Suppressor macrophage treated with lipopolysaccharide for 1 hour (primary cell): ENCODE results near the gene HIVEP2.

ENCODE experiments used
- DNase-seq, 3 donors: peaks; one replicate each; pipeline ENCODE4 v3.0.0-alpha.2; 2020 to 2022

Gene HIVEP2

DNA sequence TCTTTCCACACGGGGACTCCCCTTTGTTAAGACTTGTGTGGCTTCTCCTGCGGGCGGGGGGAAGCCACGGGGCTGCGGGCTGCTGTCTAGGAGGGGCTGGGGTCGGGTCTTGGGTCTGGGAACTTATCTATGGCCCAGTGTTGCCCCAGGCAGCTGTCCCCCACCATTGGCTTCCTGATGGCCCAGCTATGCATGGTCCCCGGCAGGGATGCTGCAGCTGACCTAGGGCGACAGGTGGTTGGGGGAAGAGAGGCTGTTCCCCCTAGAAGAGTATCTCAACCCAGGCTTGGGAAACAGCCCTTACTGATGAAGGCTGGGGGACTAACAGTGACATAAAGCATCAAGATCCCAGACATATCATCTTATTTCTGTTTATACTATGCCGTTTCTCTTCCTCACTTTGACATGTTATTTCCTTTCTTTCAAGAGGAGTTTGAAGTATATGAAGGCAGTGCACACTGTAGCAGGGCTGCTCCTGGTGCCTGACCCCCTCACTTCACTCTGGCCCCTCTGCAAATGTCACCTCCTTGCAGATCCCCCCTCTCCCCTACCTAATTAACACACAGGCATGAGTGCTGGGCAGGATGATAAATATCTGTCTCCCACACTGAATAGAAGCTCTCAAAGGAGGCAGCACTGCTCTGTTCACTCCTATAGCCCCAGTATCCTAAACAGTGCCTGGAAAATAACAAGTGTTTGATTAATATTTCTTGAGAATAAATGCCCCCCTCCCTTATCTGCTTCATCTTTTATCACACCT is 87.0 kb downstream of the HIVEP2 start:
- DNase-seq, result no peak

DNA sequence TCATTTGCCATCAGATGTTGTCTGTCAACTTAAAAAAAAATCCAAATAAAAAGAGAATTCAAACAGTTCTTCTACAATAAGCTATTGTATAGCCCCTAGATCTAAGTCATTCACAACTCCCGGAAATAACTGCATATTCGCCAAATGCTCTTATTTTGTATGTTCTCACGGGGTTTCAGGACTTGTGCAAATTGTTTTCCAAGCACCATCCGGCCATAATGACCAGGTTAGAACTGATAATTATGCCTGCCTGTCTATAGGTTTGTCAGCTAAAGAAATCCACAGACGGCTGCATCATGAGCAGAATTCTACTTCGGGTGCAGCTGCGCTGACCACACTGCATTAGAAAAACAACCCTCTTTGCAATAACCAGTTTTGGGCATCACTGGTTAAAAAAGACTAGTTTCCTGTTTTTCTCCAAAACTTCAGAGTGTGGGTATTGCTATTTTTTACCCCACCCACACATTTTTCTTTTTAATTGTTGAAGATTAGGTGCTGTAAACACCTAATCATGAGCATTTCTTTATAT is 87.7 kb downstream of the HIVEP2 start:
- no peak for DNase-seq

DNA sequence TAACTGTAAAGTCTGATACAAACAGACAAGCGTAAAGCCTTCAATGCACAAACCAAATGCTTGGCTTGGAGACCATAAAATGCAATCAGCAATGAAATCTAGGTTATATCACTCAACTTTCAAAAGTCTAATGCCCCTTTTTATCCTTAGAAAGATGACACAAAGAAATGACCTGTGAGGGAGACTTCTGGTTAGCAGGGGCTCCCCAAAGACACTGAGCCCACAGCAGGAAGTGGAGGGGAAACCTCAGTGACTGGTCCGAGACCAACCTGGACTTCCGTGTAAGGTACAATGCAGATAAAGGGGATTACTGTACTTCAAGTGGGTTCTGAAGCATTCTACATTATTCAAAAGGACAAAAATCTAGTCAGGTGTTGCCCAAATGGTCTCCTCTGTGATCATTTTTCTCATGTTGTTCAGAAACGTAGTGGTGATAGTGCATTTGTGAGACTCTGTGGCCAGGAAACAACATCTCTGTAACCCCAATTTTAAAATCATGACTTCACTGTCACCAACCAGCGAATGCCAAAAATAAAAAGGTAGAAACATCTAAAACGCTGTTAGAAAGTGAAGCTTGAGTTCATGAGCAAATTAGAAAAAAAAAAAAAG is 88.2 kb downstream of the HIVEP2 start:
- DNase-seq, result no peak

DNA sequence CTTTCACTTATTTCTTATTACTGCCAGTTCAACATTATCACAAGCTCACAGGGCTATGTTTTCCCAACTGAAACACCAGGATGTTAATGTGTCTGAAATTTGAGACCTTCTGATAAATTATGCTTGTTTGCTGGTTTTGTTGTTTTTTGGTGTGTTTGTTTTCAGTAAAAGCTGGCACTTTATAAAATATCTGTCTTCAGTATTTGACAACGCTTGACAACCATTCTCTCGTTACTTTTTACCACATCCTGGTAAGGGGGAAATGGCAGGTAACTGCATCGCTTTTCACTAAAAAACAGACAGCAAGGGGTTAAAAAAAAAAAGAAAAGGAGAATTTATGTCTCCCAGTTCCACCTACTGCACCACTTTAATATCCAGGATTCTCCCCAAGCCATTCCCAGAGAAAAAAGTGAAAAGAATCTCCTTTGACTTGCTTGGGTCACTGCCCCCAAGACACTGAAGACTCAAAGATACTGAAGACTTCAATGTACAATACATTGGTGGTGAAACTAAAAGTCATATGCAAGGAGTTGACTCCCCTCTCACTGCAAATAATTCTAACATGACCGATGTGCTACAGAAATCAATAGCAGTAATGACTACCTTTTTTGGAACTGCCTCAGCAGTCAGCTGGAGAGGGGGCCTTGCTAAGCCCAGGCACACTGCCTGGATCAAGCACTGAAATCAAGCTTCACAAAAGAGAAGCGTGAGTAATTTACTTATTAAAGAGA is 88.9 kb downstream of the HIVEP2 start:
- no peak for DNase-seq

DNA sequence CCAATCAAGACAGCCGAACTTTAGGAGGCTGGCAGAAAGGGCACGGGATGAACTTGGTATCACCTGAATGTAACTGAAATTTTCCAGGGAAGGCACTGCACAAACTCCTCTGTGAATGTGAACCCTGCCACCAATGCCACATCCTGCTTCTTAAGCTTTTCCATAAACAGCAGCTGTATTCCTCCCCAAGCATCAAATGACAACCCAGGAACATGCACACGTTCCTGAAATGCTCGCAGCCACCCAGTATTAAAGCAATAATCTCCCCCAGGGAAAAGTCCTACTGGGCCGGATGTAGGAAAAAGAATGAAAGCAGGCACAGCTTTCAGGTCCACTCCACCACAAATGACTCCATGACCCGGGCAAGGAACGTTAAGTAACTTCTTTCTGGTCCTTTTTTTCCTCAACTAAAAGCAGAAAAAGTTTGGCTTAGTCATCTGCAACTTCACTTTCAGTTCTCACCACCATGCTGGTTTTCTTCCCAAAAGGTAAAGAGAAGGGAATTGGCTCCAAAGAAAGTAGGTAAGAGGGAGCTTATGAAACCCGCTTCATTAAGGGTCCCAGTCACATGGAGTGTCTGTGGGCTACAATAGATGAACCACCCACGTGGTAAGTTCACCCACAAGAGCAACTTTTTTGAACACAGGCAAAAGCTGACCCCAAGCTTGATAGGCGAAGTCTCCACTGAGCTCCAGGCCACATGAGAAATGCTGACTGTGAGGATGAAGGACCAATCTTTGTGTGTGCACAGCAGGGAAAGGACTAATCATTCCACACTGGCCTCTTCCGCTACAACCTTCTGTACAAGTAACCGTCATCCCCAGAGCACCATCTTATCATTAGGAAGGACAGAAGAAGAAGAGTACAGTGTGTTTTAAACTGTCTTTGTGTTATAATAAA is 90.1 kb downstream of the HIVEP2 start:
- peak; percentile 54 to 90 (median 70) for DNase-seq

DNA sequence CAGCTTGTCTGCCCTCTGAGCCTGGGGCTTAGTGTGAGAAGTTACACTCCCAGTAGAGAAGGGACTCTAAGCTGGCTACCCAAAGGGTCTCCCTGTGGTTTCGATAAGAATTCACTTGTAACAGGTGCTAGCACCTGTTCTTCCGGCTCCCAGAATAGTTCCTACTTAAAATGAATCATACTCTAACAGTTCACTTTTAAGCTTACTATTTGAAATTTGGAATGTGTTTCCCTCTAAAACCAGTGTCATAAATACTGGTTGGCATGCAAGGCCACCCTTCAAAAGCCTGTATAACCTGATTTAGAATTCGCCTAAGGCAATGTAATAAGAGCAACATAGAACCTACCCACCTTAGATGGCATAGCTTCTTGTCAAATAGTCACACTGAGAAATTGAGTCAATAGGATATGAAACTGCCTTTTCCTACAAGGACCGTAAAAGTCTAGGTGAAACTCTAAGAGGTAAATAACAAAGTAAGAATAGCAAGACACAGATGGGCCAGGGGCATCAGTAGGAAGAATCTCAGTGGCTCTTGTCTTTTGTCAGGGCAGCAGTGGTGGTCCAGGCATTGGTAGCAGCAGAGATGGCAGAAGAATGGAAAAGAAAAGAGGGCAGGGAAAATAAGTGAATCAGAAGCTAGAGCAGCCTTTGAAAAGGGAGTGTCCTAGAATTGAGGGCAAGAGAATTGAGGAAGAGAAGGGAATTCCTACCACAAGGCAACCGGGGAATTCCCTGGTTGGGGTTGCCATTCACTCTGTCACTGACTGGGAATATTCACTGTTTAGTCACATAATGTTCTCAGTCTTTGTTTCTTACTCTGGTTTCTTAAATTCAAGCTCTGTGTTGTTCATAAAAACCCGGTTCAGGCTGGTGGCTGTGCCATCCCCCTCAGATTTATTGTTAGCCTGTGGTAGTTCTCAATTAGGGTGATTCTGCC is 91.5 kb downstream of the HIVEP2 start:
- peak; percentile 87 to 96 (median 91) for DNase-seq

DNA sequence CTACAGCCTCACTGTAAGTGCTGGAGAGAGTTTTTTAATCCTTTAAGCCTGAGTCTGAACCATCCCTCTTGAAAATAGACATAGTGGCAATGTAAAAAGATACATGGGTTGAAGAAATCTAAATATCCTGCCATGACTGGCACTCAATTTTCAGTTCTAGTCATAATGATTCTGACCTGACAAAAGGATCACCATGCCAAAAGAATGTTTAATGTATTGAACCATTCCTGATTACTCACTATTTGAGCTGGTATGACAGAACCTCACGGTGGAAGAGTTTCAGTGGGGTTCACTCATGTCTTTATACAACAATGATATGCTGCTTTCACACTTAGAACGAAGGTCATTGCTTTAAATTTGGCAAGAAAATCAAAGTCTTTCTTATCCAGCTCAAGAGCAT is 93.4 kb downstream of the HIVEP2 start:
- no peak for DNase-seq

DNA sequence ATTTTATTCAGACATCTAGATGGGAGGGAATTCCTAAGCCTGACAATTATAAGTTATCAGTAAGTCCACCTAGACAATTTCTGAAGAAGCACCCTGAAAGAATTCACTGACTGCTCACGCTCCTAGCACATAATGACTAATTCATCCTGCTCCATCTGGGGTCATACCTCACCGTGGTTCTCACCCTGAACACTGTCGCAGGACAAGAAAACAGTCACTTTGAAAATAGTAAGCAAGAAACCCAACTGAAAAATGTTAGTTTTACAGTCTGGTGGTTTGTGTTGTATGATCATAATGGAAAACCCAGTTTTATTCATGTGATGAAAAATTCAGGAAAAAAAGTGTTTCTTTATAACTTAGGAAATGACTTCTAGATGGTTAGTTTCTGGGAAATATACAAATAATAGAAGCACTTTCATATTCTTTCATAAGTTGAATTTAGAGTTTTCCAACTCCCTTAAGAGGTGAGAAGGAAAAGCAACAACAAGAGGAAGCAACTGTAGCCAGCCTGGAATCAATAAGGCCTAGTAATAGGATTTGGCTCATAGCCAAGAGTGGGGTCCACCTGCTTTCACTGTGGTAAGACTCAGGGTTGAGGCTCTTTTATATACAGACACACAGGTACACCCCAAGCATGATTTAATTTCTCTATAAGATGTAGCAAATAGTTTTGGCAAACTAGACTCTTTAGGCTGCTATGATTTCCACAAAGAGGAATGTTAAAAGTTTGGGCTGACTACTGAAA is 94.1 kb downstream of the HIVEP2 start:
- peak; percentile 39 to 91 (median 61) for DNase-seq

DNA sequence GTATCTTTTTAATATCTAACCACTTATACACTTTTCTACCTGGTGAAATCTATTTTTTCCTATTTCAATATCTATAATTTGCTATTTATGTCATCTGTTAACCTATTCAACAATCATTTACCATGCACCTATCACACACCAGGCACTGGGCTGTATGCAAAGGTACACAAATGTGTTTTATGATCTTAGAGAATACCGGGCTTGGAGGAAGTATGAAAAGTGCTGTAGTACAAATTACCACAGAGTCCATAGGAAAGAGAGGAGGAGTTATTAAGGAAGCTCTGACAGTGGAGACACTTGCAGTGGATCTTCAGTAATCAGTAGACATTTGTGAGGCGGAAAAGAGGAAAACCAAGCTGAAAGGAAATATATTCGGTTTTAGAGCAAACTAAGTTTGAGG is 96.0 kb downstream of the HIVEP2 start:
- DNase-seq, result no peak

DNA sequence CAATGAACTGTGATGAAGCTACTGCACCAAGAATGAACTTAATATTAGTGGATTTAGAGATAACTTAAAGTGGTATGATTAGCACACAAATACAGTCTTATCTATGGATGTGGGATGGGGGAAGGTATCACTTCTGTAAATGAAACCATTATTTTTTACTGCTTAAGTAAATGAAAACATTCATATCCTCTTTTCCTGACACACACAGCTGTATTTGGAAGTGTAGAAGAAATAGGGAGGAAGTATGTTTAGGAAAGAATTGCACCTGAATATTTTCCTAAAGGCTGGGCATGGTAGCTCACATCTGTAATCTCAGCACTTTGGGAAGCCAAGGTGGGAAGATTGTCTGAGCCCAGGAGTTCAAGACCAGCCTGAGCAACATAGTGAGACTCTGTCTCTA is 96.8 kb downstream of the HIVEP2 start:
- no peak for DNase-seq

DNA sequence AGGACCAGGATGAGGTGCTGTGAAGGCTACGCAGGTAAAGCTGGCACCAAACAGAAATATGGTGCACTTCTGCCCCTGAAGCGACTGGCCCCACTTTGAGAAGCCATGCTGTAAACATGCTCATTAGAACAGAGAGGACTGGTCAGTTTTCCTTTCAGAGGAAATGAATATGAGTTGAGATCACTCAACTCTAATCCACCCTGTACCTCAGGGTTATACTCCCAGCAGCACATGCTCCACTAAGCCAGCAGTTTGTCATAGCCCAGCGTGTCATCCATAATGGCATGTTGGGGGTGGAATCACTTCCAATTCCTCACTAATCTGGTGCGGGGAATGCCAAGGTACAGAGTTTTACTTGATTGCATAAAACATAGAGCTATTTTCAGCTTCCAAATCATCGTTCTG is 98.1 kb downstream of the HIVEP2 start:
- peak; percentile 74 to 91 (median 77) for DNase-seq

DNA sequence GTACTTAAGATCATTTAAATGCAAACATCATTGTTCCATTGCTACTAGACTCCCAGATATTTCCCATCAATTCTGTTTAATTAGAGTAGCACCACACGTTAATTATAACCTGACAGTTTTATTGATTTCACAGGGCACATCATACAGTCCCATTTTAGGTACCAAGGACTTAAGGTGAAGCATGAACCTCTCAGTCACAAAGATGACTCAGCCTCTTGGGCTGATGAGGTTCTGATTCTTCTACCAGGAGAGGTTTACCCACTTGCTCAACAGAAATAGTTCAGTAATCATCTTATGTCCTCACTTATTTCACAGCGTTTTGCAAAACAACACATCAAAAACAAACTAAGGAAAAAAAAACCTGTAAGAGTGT is 98.5 kb downstream of the HIVEP2 start:
- no peak for DNase-seq

DNA sequence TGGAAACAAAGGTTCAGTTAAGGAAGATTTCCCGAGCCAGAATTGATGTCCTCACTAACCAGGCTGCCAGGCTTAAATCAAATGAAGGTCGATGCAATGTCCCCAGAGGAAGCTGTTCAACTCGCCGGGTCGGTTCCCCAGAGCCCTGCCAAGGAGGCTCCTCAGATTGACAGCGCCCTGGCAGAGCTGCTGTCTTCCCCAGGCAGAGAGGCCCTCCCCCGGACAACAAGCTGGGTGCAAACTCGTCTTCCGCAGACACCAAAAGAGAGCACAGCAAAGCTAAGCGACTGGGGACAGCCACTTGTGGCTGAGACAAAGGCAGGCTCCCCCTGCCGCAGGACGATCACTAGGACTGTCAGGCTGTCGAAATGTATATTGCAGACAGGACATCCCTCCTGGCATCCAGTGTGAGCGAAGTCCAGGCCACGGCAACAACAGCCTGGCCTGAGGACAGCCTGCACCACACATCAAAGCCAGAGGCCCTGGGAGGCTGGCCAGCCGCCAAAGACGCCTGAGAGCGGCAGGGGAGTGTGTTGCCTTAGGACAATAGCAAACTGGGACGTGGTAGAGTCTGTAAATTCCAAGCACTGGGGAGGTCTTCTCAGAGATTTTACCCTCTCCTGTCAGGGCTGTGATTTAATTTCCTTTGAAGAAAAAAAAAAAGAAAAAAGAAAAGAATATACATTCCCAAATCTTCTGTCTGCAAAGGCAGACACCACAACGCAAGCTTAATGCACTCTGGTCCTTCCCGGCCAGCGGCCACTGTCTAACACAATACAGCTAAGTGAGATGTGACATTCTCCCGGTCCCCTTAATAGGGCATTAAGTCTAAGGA is 99.1 kb downstream of the HIVEP2 start:
- DNase-seq, result no peak

DNA sequence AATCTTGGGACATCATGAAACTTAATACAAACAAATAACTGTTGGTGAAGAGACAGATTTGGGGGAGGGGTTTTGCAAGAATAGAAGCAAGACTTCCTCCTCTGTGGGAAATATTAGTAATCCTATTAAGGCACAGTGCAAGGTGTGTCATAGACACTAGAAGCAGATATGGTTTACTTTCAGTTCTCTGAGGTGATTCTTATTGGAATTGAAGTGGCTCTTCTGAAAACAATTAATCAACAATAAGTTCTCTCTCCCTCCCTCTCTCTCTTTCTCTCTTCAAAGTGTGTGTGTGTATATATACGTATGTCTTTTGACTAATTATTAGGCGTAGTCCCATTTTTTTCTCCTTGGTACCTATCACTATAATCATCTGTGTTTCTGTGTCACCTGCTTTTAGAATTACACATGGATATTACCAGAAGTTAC is 99.8 kb downstream of the HIVEP2 start:
- peak in 1 of 3 donors; percentile 65 for DNase-seq

DNA sequence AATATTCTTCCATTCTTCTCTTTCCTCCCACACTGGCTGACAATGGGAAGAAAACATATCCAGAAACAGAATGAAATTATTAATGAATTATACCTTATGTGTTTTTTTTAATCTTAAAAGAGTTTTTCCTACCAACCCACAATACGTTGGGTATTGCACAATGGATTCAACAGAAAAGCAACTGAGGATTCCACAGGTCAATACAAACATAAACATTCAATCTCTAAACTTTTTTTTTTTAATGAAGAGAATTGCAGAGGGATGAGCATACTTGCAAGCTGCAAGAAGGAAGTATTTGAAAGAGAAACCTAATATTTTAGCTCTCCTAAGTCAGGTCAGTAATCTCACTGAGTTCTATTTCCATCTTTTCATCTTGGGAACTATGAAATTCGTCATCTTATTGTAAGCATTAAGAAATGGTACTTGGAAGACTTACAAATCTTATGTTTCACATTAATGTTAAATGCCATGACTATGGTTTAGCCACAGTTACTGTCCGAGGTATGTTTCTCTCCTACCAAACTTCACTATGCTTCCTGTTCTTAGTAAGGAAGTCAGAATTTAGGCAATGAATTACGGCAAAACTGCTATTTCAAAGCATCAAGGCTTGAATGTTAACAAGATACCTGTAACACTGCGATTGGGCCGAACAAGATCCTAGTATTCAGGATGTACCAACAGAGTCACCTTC is 100.8 kb downstream of the HIVEP2 start:
- peak in 1 of 3 donors; percentile 72 for DNase-seq

DNA sequence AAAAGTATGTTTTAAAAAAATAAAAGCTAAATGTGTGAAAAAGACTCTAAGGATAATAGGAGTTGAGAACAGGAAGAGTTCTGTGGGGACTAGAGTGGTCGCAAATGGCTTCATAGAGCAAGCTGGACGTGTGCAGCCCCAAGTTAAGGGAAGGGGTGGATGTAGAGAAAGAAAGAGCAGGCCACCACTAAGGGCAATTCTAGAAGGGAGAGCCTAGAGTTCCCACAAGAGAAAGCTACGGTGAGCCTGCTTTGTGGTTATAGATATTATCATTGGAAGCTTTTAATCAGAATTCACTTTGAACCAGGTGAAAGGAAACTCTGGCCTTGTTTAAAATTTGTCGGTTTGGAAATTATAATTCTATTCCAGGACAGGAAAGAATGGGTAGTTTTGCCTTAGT is 101.6 kb downstream of the HIVEP2 start:
- no peak for DNase-seq

DNA sequence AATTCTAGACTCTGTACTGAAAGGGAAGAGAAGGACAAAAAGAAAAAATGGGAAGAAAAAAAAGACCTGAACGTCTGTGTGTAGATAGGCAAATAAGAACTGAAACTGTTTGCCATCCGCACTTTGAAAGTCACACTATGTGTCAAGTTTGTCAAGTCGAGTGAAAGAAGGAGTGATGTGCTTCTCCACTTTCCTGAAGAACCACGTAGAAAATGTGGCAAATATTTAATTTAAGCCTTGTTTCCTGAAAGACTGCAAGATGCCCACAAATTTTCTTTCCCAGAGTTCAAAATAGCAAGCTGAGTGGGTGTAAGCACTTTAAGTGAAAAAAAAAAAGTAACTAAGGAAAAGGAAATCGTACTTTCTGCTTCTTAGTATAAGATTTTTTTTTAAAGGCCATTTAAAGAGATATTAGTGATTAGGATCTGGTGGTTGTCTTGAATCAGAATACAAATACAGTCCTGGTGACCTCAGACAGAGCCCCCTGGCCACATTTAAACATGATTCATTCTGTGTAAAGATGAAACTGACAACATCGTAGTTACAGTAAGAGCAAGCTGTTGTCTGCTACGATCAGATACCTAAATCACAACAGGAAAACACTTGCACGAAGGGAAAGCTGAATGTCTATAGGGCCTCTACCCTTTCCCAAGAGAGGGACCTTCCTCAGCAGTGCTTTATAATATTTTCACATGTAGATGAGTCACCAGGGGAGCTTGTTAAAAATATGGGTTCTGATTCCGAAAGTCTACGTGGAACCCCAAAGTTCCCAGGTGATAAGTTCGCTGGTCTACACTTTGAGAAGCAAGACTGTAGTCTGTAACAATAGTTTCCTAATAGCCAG is 102.3 kb downstream of the HIVEP2 start:
- peak; percentile 68 to 93 (median 78) for DNase-seq

DNA sequence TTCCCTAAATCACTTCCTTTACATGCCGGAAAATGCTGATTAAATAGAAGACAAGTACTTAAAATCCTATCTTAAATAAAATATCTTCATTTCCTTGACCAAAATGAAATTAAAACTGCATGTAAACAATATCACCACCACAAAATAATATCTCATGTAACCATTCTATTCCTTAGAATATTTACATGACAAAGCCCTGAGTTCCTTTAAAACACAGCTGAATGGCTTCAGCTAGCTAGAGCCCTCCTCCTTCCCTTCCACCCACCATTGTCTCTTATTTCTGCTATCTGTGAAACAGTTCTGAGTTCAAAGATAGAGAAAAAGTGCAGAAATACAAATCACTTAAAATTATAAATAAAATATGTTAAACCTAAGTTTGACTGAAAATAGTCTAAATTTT is 103.1 kb downstream of the HIVEP2 start:
- peak in 1 of 3 donors; percentile 58 for DNase-seq
